HepG2 (cell line): ENCODE results near the gene FRMD8. TPM values are rescaled to one million over a fixed set of nuclear protein-coding genes. Genes with fewer than 3 reads are reported as not detected.

Experiments used
- ARHGAP35 ChIP-seq: sonication (generic); formaldehyde crosslinking; IDR thresholded peaks from 2 replicates; pipeline ENCODE4 v1.9.0; 2022; ENCODE audit warnings: mild to moderate bottlenecking, inconsistent platforms, moderate library complexity, missing genetic modification reagents, borderline replicate concordance
- CBX2 ChIP-seq, 2 experiments: fragments of 200-600 bp in 1 of 2; sonication (generic); formaldehyde crosslinking in 1 of 2; IDR thresholded peaks; 2 replicates each; pipeline versions ENCODE4 v1.7.0 to v1.8.1; 2018 to 2022; ENCODE audit warnings: low read depth in 2 of 2, low read length in 1 of 2, mild to moderate bottlenecking in 1 of 2, missing genetic modification reagents in 1 of 2
- MED13 ChIP-seq: sonication (generic); formaldehyde crosslinking; IDR thresholded peaks from 2 replicates; pipeline ENCODE4 v1.5.0; 2020; ENCODE audit warnings: missing genetic modification reagents
- NR2F6 ChIP-seq, 2 experiments: IDR thresholded peaks; 2 replicates each; pipeline ENCODE4 v1.6.1; 2016; ENCODE audit warnings: antibody characterized with exemption in 1 of 2, mild to moderate bottlenecking in 1 of 2
- SMC3 ChIP-seq: IDR thresholded peaks from 2 replicates; pipeline ENCODE4 v1.6.1; 2011; ENCODE audit warnings: low read length, improper control_type of control experiment
- SNAPC2 ChIP-seq: sonication (generic); formaldehyde crosslinking; IDR thresholded peaks from 2 replicates; pipeline ENCODE4 v1.8.1; 2022; ENCODE audit warnings: mild to moderate bottlenecking, missing genetic modification reagents
- TCF12 ChIP-seq, 2 experiments: fragments of 450-650 bp in 1 of 2; sonication (generic) in 1 of 2; formaldehyde crosslinking in 1 of 2; IDR thresholded peaks; 2 replicates each; pipeline versions ENCODE4 v1.6.1 to v1.8.0; 2017 to 2022; ENCODE audit warnings: antibody characterized with exemption in 1 of 2, mild to moderate bottlenecking in 1 of 2, missing genetic modification reagents in 1 of 2, moderate library complexity in 1 of 2
- TMF1 ChIP-seq: sonication (generic); formaldehyde crosslinking; IDR thresholded peaks from 2 replicates; pipeline ENCODE4 v1.8.1; 2022; ENCODE audit warnings: low read depth, missing genetic modification reagents
- WIZ ChIP-seq: sonication (generic); formaldehyde crosslinking; IDR thresholded peaks from 2 replicates; pipeline ENCODE4 v1.5.1; 2020; ENCODE audit warnings: mild to moderate bottlenecking, missing genetic modification reagents
- ZKSCAN5 ChIP-seq: sonication (generic); formaldehyde crosslinking; IDR thresholded peaks from 2 replicates; pipeline ENCODE4 v1.5.1; 2020; ENCODE audit warnings: mild to moderate bottlenecking, missing genetic modification reagents
- ZNF225 ChIP-seq: sonication (generic); formaldehyde crosslinking; IDR thresholded peaks from 2 replicates; pipeline ENCODE4 v1.4.0; 2020; ENCODE audit warnings: mild to moderate bottlenecking, missing genetic modification reagents
- ZNF292 ChIP-seq: sonication (generic); formaldehyde crosslinking; IDR thresholded peaks from 2 replicates; pipeline ENCODE4 v1.8.1; 2022; ENCODE audit warnings: mild to moderate bottlenecking, low read depth, missing genetic modification reagents, borderline replicate concordance
- ZNF672 ChIP-seq: sonication (generic); formaldehyde crosslinking; IDR thresholded peaks from 2 replicates; pipeline ENCODE4 v1.8.1; 2022; ENCODE audit warnings: missing genetic modification reagents
- ZNF713 ChIP-seq: sonication (generic); formaldehyde crosslinking; IDR thresholded peaks from 2 replicates; pipeline ENCODE4 v1.4.0; 2020; ENCODE audit warnings: mild to moderate bottlenecking, missing genetic modification reagents
- polyA plus RNA-seq, 8 experiments: library from polyadenylated mRNA; depleted of rRNA in 3 of 8; stranded (reverse) in 7 of 8; unstranded in 1 of 8; fragments of >200 nt; fragmentation: Illumina TruSeq in 4 of 8; extraction: Trizol in 4 of 8; gene quantifications; 2 replicates each; pipeline versions ENCODE4 v1.2.1 to v1.2.3, GENCODE V29; 2011 to 2016; ENCODE audit warnings: low read depth in 4 of 8, missing spikeins in 1 of 8, mixed read lengths in 1 of 8; ENCODE audit not compliant: insufficient read depth in 1 of 8
- total RNA-seq, 5 experiments: library from RNA; depleted of rRNA; stranded (reverse); fragments of >200 nt; fragmentation: Illumina TruSeq; extraction: Trizol; gene quantifications; 2 replicates each; pipeline ENCODE4 v1.2.3, GENCODE V29; 2016; ENCODE audit warnings: low read depth in 1 of 5
- TF ChIP-seq, protein P1 (sequence below): sonication (generic); formaldehyde crosslinking; IDR thresholded peaks from 2 replicates; pipeline ENCODE4 v1.4.0; 2020; ENCODE audit warnings: missing genetic modification reagents
- TF ChIP-seq, protein P2 (sequence below): sonication (generic); formaldehyde crosslinking; IDR thresholded peaks from 2 replicates; pipeline ENCODE4 v1.4.0; 2020; ENCODE audit warnings: missing genetic modification reagents, low read depth, mild to moderate bottlenecking, borderline replicate concordance
- TF ChIP-seq, protein P3 (sequence below): IDR thresholded peaks from 2 replicates; pipeline ENCODE4 v1.6.1; 2016; ENCODE audit warnings: low read depth, missing genetic modification reagents, missing compliant biosample characterization
- TF ChIP-seq, protein P4 (sequence below): sonication (generic); formaldehyde crosslinking; IDR thresholded peaks from 2 replicates; pipeline ENCODE4 v1.4.0; 2020; ENCODE audit warnings: missing genetic modification reagents, borderline replicate concordance

Gene FRMD8
- total and polyA plus RNA-seq, 2 of the 13 experiments (the other 11 are each of a cell fraction or from before 2014, with no cell fraction given), result 5.8 to 20.6 TPM

DNA sequence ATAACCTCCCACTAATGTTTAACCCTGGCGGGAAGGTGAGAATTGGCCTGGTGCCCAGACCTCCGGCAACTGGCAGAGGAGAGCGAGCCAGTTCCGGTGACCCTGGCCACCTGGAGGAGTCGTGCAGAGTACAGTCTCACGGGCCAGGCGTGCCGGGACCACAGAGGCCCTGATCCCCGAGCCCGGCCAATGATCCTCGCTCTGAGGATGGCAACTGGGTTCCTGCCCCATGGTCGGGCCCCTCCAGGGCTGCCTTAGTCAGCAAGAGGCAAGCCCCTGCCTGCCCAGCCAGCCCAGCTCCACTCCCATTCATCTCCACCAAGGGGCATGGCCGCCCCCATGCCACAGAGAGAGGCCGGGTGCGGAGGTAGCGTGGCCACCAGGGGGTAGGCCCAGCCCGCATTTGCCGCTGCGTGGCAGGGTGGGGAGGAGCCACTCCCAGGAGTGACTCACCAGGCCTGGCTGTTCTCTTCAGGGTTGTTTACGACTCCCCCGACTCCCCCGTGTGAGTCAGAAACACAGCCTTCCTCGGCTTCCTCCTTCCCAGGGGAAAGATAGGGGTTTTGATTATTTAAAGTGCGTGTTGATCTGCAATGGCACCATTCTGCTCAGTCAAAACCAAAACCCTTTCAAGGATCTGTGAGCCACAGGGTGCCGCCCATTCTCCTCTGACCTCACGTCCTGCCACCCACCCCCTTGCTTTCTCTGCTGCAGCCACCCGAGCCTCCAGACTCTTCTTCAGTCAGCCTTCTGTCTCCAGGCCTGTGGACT is 4.2 kb upstream of the FRMD8 start, which contains the start of gene SLC25A45 (continued):
- TF ChIP-seq, protein P1, sequence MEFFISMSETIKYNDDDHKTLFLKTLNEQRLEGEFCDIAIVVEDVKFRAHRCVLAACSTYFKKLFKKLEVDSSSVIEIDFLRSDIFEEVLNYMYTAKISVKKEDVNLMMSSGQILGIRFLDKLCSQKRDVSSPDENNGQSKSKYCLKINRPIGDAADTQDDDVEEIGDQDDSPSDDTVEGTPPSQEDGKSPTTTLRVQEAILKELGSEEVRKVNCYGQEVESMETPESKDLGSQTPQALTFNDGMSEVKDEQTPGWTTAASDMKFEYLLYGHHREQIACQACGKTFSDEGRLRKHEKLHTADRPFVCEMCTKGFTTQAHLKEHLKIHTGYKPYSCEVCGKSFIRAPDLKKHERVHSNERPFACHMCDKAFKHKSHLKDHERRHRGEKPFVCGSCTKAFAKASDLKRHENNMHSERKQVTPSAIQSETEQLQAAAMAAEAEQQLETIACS (CRISPR knock-in tag), result no peak
- TF ChIP-seq ZNF713 (CRISPR knock-in tag) (no peak), ZNF225 (CRISPR knock-in tag) (peak; percentile 73), ZKSCAN5 (CRISPR knock-in tag) (peak; percentile 98), TMF1 (CRISPR knock-in tag) (no peak; the same call in 1 of the 2 replicates), WIZ (peak; percentile 21; the same call in 1 of the 2 replicates), ZNF292 (CRISPR knock-in tag) (peak; percentile 54; the same call in 1 of the 2 replicates), ZNF672 (CRISPR knock-in tag) (no peak), TCF12 (IDR thresholded peaks at IDR 0.05) (no peak), TCF12 (CRISPR knock-in tag; IDR thresholded peaks at IDR 0.05) (peak; percentile 81), NR2F6 (IDR thresholded peaks at IDR 0.05) (peak; percentile 91), NR2F6 (CRISPR knock-in tag; IDR thresholded peaks at IDR 0.05) (peak; percentile 93), SNAPC2 (no peak; the same call in 1 of the 2 replicates), SMC3 (no peak), ARHGAP35 (CRISPR knock-in tag) (peak; percentile 73; the same call in 1 of the 2 replicates), CBX2 (IDR thresholded peaks at IDR 0.05; ENCODE audit: low read depth, low read length) (no peak), CBX2 (CRISPR knock-in tag; IDR thresholded peaks at IDR 0.05; ENCODE audit: low read depth) (no peak), MED13 (CRISPR knock-in tag) (peak; percentile 84)
- TF ChIP-seq, protein P2, sequence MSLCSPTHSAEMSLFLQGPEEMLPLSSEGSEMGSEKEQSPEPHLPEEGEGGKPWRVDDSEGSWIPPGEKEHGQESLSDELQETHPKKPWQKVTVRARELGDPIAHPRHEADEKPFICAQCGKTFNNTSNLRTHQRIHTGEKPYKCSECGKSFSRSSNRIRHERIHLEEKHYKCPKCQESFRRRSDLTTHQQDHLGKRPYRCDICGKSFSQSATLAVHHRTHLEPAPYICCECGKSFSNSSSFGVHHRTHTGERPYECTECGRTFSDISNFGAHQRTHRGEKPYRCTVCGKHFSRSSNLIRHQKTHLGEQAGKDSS (CRISPR knock-in tag), result peak; percentile 91; the same call in 1 of the 2 replicates
- TF ChIP-seq, protein P3, sequence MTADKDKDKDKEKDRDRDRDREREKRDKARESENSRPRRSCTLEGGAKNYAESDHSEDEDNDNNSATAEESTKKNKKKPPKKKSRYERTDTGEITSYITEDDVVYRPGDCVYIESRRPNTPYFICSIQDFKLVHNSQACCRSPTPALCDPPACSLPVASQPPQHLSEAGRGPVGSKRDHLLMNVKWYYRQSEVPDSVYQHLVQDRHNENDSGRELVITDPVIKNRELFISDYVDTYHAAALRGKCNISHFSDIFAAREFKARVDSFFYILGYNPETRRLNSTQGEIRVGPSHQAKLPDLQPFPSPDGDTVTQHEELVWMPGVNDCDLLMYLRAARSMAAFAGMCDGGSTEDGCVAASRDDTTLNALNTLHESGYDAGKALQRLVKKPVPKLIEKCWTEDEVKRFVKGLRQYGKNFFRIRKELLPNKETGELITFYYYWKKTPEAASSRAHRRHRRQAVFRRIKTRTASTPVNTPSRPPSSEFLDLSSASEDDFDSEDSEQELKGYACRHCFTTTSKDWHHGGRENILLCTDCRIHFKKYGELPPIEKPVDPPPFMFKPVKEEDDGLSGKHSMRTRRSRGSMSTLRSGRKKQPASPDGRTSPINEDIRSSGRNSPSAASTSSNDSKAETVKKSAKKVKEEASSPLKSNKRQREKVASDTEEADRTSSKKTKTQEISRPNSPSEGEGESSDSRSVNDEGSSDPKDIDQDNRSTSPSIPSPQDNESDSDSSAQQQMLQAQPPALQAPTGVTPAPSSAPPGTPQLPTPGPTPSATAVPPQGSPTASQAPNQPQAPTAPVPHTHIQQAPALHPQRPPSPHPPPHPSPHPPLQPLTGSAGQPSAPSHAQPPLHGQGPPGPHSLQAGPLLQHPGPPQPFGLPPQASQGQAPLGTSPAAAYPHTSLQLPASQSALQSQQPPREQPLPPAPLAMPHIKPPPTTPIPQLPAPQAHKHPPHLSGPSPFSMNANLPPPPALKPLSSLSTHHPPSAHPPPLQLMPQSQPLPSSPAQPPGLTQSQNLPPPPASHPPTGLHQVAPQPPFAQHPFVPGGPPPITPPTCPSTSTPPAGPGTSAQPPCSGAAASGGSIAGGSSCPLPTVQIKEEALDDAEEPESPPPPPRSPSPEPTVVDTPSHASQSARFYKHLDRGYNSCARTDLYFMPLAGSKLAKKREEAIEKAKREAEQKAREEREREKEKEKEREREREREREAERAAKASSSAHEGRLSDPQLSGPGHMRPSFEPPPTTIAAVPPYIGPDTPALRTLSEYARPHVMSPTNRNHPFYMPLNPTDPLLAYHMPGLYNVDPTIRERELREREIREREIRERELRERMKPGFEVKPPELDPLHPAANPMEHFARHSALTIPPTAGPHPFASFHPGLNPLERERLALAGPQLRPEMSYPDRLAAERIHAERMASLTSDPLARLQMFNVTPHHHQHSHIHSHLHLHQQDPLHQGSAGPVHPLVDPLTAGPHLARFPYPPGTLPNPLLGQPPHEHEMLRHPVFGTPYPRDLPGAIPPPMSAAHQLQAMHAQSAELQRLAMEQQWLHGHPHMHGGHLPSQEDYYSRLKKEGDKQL (CRISPR knock-in tag), result peak; percentile 78
- TF ChIP-seq, protein P4, sequence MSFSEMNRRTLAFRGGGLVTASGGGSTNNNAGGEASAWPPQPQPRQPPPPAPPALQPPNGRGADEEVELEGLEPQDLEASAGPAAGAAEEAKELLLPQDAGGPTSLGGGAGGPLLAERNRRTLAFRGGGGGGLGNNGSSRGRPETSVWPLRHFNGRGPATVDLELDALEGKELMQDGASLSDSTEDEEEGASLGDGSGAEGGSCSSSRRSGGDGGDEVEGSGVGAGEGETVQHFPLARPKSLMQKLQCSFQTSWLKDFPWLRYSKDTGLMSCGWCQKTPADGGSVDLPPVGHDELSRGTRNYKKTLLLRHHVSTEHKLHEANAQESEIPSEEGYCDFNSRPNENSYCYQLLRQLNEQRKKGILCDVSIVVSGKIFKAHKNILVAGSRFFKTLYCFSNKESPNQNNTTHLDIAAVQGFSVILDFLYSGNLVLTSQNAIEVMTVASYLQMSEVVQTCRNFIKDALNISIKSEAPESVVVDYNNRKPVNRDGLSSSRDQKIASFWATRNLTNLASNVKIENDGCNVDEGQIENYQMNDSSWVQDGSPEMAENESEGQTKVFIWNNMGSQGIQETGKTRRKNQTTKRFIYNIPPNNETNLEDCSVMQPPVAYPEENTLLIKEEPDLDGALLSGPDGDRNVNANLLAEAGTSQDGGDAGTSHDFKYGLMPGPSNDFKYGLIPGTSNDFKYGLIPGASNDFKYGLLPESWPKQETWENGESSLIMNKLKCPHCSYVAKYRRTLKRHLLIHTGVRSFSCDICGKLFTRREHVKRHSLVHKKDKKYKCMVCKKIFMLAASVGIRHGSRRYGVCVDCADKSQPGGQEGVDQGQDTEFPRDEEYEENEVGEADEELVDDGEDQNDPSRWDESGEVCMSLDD (CRISPR knock-in tag), result no peak
